Keratinocyte (primary cell): Measurements from ENCODE around the gene EVI5.

Experiments used
- CTCF ChIP-seq, 3 experiments: IDR thresholded peaks in 1 of 3; conservative IDR thresholded peaks in 1 of 3; optimal IDR thresholded peaks in 1 of 3; 2 replicates in 2 of 3; 3 replicates in 1 of 3; pipeline versions ENCODE3 to v1.5.1; 2011; ENCODE audit warnings: low read length in 3 of 3, mild to moderate bottlenecking in 3 of 3, moderate library complexity in 2 of 3, control low read depth in 1 of 3, inconsistent platforms in 1 of 3; ENCODE audit not compliant: insufficient read depth in 2 of 3; ENCODE audit errors: extremely low read depth in 1 of 3
- EZH2 ChIP-seq: IDR thresholded peaks from one replicate; pipeline ENCODE4 v1.6.1; 2012; ENCODE audit warnings: inconsistent platforms, mild to moderate bottlenecking, low read length, moderate library complexity

GRCh38 chr1:92797961-92798360 is 13.1 kb upstream of the EVI5 start:
- TF ChIP-seq CTCF (optimal IDR thresholded peaks at IDR 0.05 in 1 of 3, IDR thresholded peaks at IDR 0.05 in 1 of 3, conservative IDR thresholded peaks at IDR 0.05 in 1 of 3; ENCODE audit: extremely low read depth in 1 of 3, insufficient read depth in 2 of 3, low read length in 3 of 3) (no peak), EZH2 (no peak)
